Liver (tissue), 3 donors: ENCODE data around the gene BRDT.

ENCODE experiments used
- CTCF ChIP-seq: fragments of 150-350 bp; IDR thresholded peaks from 2 replicates; pipeline ENCODE4 v1.5.1; 2017; ENCODE audit warnings: improper control_type of control experiment, low read depth, low read length; ENCODE audit not compliant: missing input control
- MAX ChIP-seq: IDR thresholded peaks from 2 replicates; pipeline ENCODE4 v1.6.1; 2016; ENCODE audit warnings: antibody characterized with exemption
- RXRA ChIP-seq, 2 donors: IDR thresholded peaks; 2 replicates each; pipeline ENCODE4 v1.6.1; 2017 to 2018; ENCODE audit warnings: antibody characterized with exemption in 2 of 2, mild to moderate bottlenecking in 1 of 2
- SP1 ChIP-seq: IDR thresholded peaks from 2 replicates; pipeline ENCODE4 v1.6.1; 2018; ENCODE audit warnings: antibody characterized with exemption, mild to moderate bottlenecking
- TAF1 ChIP-seq: conservative IDR thresholded peaks from 2 replicates; pipeline ENCODE4 v1.6.1; 2016; ENCODE audit warnings: antibody characterized with exemption, mild to moderate bottlenecking
- YY1 ChIP-seq: IDR thresholded peaks from 2 replicates; pipeline ENCODE4 v1.6.1; 2016; ENCODE audit warnings: antibody characterized with exemption, mild to moderate bottlenecking
- donor health status: healthy.
- donor health status: healthy.

- TF ChIP-seq CTCF, result no peak
- TF ChIP-seq RXRA (IDR thresholded peaks at IDR 0.05), result no peak
- no peak for TF ChIP-seq TAF1
- no peak for TF ChIP-seq SP1
- TF ChIP-seq MAX, result no peak
- no peak for TF ChIP-seq YY1
Measured at GRCh38 chr1:92004129-92004528, 54.9 kb downstream of the BRDT start.
